H1 (cell line): Measurements from ENCODE around the gene LGALS3. TPM values are rescaled to one million over a fixed set of nuclear protein-coding genes. Genes with fewer than 3 reads are reported as not detected.

ENCODE experiments used
- CTCF ChIA-PET: fragments of 300-600 bp; sonication (Branson Sonifier 250); formaldehyde crosslinking; loops from one replicate; lab custom pipeline; 2021; ENCODE audit not compliant: partially characterized antibody; lab: Charles Lee
- POLR2A ChIA-PET: fragments of 300-600 bp; sonication (Branson Sonifier 250); formaldehyde crosslinking; loops from one replicate; lab custom pipeline; 2021; ENCODE audit warnings: inconsistent platforms; ENCODE audit not compliant: partially characterized antibody; lab: Charles Lee
- DNase-seq, 2 experiments: peaks; one replicate each; pipeline versions ENCODE4 v3.0.0 to v3.0.0-alpha.2; 2010 to 2022; ENCODE audit warnings: low spot score in 2 of 2, low read depth in 1 of 2, mixed read lengths in 1 of 2
- FAIRE-seq: peaks from 2 replicates; lab custom pipeline; 2011; peaks lifted over from hg19 to GRCh38; lab: Jason Lieb, UNC
- H2AFZ ChIP-seq: 2 replicates; pipeline ENCODE4 v1.8.1; 2012; ENCODE audit warnings: low read length, inconsistent platforms
- H2AK5ac ChIP-seq: 2 replicates; pipeline ENCODE4 v1.6.1; 2013; ENCODE audit warnings: low read depth, low read length
- H2BK120ac ChIP-seq: replicated peaks from 2 replicates; pipeline ENCODE3; 2013; ENCODE audit warnings: low read depth, low read length, inconsistent platforms
- H2BK12ac ChIP-seq: 2 replicates; pipeline ENCODE4 v1.6.1; 2013; ENCODE audit warnings: low read depth, low read length
- H2BK15ac ChIP-seq: 2 replicates; pipeline ENCODE4 v1.6.1; 2013; ENCODE audit warnings: low read length
- H2BK20ac ChIP-seq: 2 replicates; pipeline ENCODE4 v1.6.1; 2013; ENCODE audit warnings: low read length
- H2BK5ac ChIP-seq: 2 replicates; pipeline ENCODE4 v1.6.1; 2013; ENCODE audit warnings: low read depth, low read length
- H3K14ac ChIP-seq: 2 replicates; pipeline ENCODE4 v1.6.1; 2013; ENCODE audit warnings: inconsistent platforms; ENCODE audit not compliant: insufficient read length
- H3K18ac ChIP-seq: 2 replicates; pipeline ENCODE4 v1.6.1; 2013; ENCODE audit warnings: low read length; ENCODE audit errors: extremely low read depth
- H3K23ac ChIP-seq: 2 replicates; pipeline ENCODE4 v1.6.1; 2013; ENCODE audit warnings: inconsistent platforms; ENCODE audit not compliant: insufficient read length
- H3K23me2 ChIP-seq: 2 replicates; pipeline ENCODE4 v1.6.1; 2013; ENCODE audit warnings: low read depth, low read length
- H3K27ac ChIP-seq: 2 replicates; pipeline ENCODE4 v1.6.1; 2011; ENCODE audit warnings: low read depth, low read length, inconsistent platforms
- H3K27me3 ChIP-seq, 4 experiments: replicated peaks in 1 of 4; 1 replicate in 1 of 4; 2 replicates in 3 of 4; pipeline versions ENCODE4 v1.6.1 to v1.8.1; 2011 to 2013; ENCODE audit warnings: low read length in 3 of 4, mild to moderate bottlenecking in 3 of 4, inconsistent platforms in 2 of 4, mixed read lengths in 2 of 4, moderate library complexity in 1 of 4; ENCODE audit not compliant: control insufficient read depth in 3 of 4, insufficient read depth in 3 of 4; ENCODE audit errors: extremely low read depth in 1 of 4
- H3K36me3 ChIP-seq, 4 experiments: 2 replicates each; pipeline versions ENCODE4 v1.6.1 to v1.8.1; 2011 to 2013; ENCODE audit warnings: mild to moderate bottlenecking in 4 of 4, low read length in 3 of 4, moderate library complexity in 2 of 4, control low read depth in 1 of 4, inconsistent platforms in 1 of 4; ENCODE audit not compliant: insufficient read depth in 4 of 4, control insufficient read depth in 2 of 4
- H3K4ac ChIP-seq: replicated peaks from 2 replicates; pipeline ENCODE3; 2013; ENCODE audit warnings: low read length, low read depth, mixed read lengths, inconsistent platforms; ENCODE audit not compliant: insufficient read length
- H3K4me1 ChIP-seq, 4 experiments: replicated peaks in 1 of 4; 1 replicate in 1 of 4; 2 replicates in 3 of 4; pipeline versions ENCODE4 v1.6.1 to v1.8.1; 2011 to 2013; ENCODE audit warnings: low read length in 3 of 4, inconsistent platforms in 2 of 4, mixed read lengths in 1 of 4; ENCODE audit not compliant: insufficient read depth in 4 of 4, control insufficient read depth in 3 of 4
- H3K4me2 ChIP-seq, 2 experiments: 2 replicates each; pipeline versions ENCODE4 v1.6.1 to v1.8.1; 2011 to 2013; ENCODE audit warnings: low read depth in 2 of 2, low read length in 2 of 2, control low read depth in 1 of 2, inconsistent platforms in 1 of 2, mild to moderate bottlenecking in 1 of 2; ENCODE audit not compliant: insufficient read depth in 1 of 2
- H3K4me3 ChIP-seq, 4 experiments: fragments of 200-600, 300-600 bp in 1 of 4; sonication (generic), shearing (Covaris generic), sonication (Bioruptor Twin) in 1 of 4; 2 replicates each; pipeline versions ENCODE4 v1.5.1 to v1.8.1; 2011 to 2016; ENCODE audit warnings: low read length in 4 of 4, low read depth in 3 of 4, control low read depth in 2 of 4, inconsistent platforms in 2 of 4, mild to moderate bottlenecking in 2 of 4, mixed read lengths in 1 of 4, moderate library complexity in 1 of 4; ENCODE audit not compliant: insufficient read depth in 2 of 4; ENCODE audit errors: extremely low read depth in 1 of 4
- H3K56ac ChIP-seq: replicated peaks from 2 replicates; pipeline ENCODE3; 2013; ENCODE audit warnings: low read depth, mild to moderate bottlenecking, mixed read lengths, low read length, inconsistent platforms; ENCODE audit not compliant: insufficient read length
- H3K79me1 ChIP-seq: 2 replicates; pipeline ENCODE4 v1.6.1; 2013; ENCODE audit warnings: low read depth, low read length, control low read depth
- H3K79me2 ChIP-seq, 2 experiments: 2 replicates each; pipeline versions ENCODE4 v1.6.1 to v1.8.1; 2012 to 2013; ENCODE audit warnings: low read length in 2 of 2, mild to moderate bottlenecking in 2 of 2, inconsistent platforms in 1 of 2; ENCODE audit not compliant: insufficient read depth in 2 of 2, control insufficient read depth in 1 of 2
- H3K9ac ChIP-seq, 4 experiments: replicated peaks in 1 of 4; 1 replicate in 1 of 4; 2 replicates in 3 of 4; pipeline versions ENCODE4 v1.6.1 to v1.8.1; 2011 to 2013; ENCODE audit warnings: low read depth in 3 of 4, low read length in 3 of 4, control low read depth in 2 of 4, mild to moderate bottlenecking in 2 of 4, moderate library complexity in 2 of 4, inconsistent platforms in 1 of 4; ENCODE audit errors: extremely low read depth in 1 of 4
- H3K9me3 ChIP-seq, 2 experiments: 2 replicates each; pipeline versions ENCODE4 v1.6.1 to v1.8.1; 2012 to 2013; ENCODE audit warnings: mild to moderate bottlenecking in 2 of 2, moderate library complexity in 2 of 2, control low read depth in 1 of 2, inconsistent platforms in 1 of 2, low read depth in 1 of 2, low read length in 1 of 2, mixed read lengths in 1 of 2; ENCODE audit not compliant: insufficient read depth in 2 of 2
- H4K20me1 ChIP-seq, 2 experiments: replicated peaks in 1 of 2; 2 replicates each; pipeline versions ENCODE3 to v1.8.1; 2011 to 2013; ENCODE audit warnings: inconsistent platforms in 2 of 2, low read length in 2 of 2, mild to moderate bottlenecking in 1 of 2; ENCODE audit not compliant: insufficient read depth in 2 of 2, control insufficient read depth in 1 of 2
- H4K5ac ChIP-seq: 2 replicates; pipeline ENCODE4 v1.6.1; 2013; ENCODE audit warnings: low read length, low read depth, mixed read lengths, inconsistent platforms; ENCODE audit not compliant: insufficient read length
- H4K8ac ChIP-seq: 2 replicates; pipeline ENCODE4 v1.8.0; 2013; ENCODE audit warnings: mild to moderate bottlenecking, moderate library complexity, low read length, inconsistent platforms; ENCODE audit not compliant: insufficient read depth; ENCODE audit errors: extremely low read depth
- H4K91ac ChIP-seq: replicated peaks from 2 replicates; pipeline ENCODE3; 2013; ENCODE audit warnings: low read length, mixed read lengths, inconsistent platforms; ENCODE audit not compliant: insufficient read length
- ASH2L ChIP-seq: fragments of 200-600, 300-600 bp; sonication (generic); IDR thresholded peaks from one replicate; pipeline ENCODE4 v1.7.1; 2017; ENCODE audit warnings: low read length
- CHD2 ChIP-seq: IDR thresholded peaks from 2 replicates; pipeline ENCODE4 v1.6.1; 2012; ENCODE audit warnings: low read length, improper control_type of control experiment
- CTCF ChIP-seq, 3 experiments: IDR thresholded peaks; 1 replicate in 2 of 3; 2 replicates in 1 of 3; pipeline versions ENCODE4 v1.5.1 to v1.6.1; 2011; ENCODE audit warnings: low read length in 3 of 3, mild to moderate bottlenecking in 3 of 3, inconsistent platforms in 2 of 3, low read depth in 1 of 3, moderate library complexity in 1 of 3; ENCODE audit not compliant: insufficient read depth in 1 of 3; ENCODE audit errors: control extremely low read depth in 1 of 3
- E2F6 ChIP-seq: IDR thresholded peaks from 2 replicates; pipeline ENCODE4 v1.6.1; 2012; ENCODE audit warnings: inconsistent platforms
- EP300 ChIP-seq, 2 experiments: IDR thresholded peaks; 1 replicate in 1 of 2; 2 replicates in 1 of 2; pipeline ENCODE4 v1.6.1; 2011 to 2012; ENCODE audit warnings: low read depth in 2 of 2, low read length in 2 of 2, mild to moderate bottlenecking in 2 of 2, borderline replicate concordance in 1 of 2, inconsistent platforms in 1 of 2, moderate library complexity in 1 of 2
- RAD21 ChIP-seq, 2 experiments: IDR thresholded peaks in 1 of 2; conservative IDR thresholded peaks in 1 of 2; 2 replicates each; pipeline ENCODE4 v1.6.1; 2011; ENCODE audit warnings: low read depth in 2 of 2, low read length in 2 of 2, improper control_type of control experiment in 1 of 2, inconsistent platforms in 1 of 2, mild to moderate bottlenecking in 1 of 2, moderate library complexity in 1 of 2
- RFX5 ChIP-seq: IDR thresholded peaks from 2 replicates; pipeline ENCODE4 v1.6.1; 2011; ENCODE audit warnings: low read depth, low read length, improper control_type of control experiment, borderline replicate concordance
- SP1 ChIP-seq: IDR thresholded peaks from 2 replicates; pipeline ENCODE4 v1.6.1; 2011; ENCODE audit warnings: low read depth, low read length
- SP4 ChIP-seq: IDR thresholded peaks from 2 replicates; pipeline ENCODE4 v1.6.1; 2012; ENCODE audit warnings: low read length, inconsistent platforms
- SRF ChIP-seq: IDR thresholded peaks from 2 replicates; pipeline ENCODE4 v1.6.1; 2011; ENCODE audit warnings: mild to moderate bottlenecking, low read depth, low read length, moderate library complexity
- WGBS, 2 experiments: shearing (Covaris generic) in 1 of 2; methylation state at CpG; one replicate each; pipeline versions ENCODE4 v1.1.6 to v1.1.7; 2013 to 2015; ENCODE audit warnings: low lambda C conversion rate in 2 of 2, mixed read lengths in 2 of 2, inconsistent platforms in 1 of 2, low coverage in 1 of 2, missing lambda C conversion rate in 1 of 2; ENCODE audit not compliant: insufficient replicate concordance in 2 of 2, insufficient coverage in 1 of 2, insufficient read length in 1 of 2; ENCODE audit errors: extremely low coverage in 1 of 2, missing lambda C conversion rate in 1 of 2; 5-methylcytosine and 5-hydroxymethylcytosine counted together
- polyA plus RNA-seq, 7 experiments: library from polyadenylated mRNA; depleted of rRNA in 3 of 7; stranded (reverse) in 5 of 7; unstranded in 2 of 7; fragments of >200 nt in 5 of 7; fragments of 200-250 nt in 2 of 7; gene quantifications; 1 replicate in 5 of 7; 2 replicates in 1 of 7; 4 replicates in 1 of 7; pipeline versions ENCODE4 v1.2.1 to v1.2.3, GENCODE V29; 2011 to 2013; ENCODE audit warnings: missing spikeins in 2 of 7, mixed read lengths in 2 of 7
- total RNA-seq: library from RNA; stranded (reverse); fragmentation: NEBNext Ultra II Directional; extraction: Animal tissue kit (Norgen Biotek cat#: 25700); gene quantifications from 2 replicates; pipeline ENCODE4 v1.2.1, GENCODE V29; 2021

The LGALS3 gene
- total and polyA plus RNA-seq, 2 of the 8 experiments (the other 6 are each of a cell fraction or from before 2014, with no cell fraction given) = 9.7 to 14.5 TPM

- Histone ChIP-seq H3K27me3 (no peaks in the 10 kb centered on the region), H3K4me1 (peaks cover 0 to 6% (median 4%) of the 10 kb centered on the region in 4 experiments; a peak in 3 of 7 replicates), H2BK15ac (no peak overlapping the region), H2AFZ (peak overlapping the region; percentile 63; the same call in 1 of the 2 replicates), H3K79me2 (peaks cover 13 to 48% of the 10 kb centered on the region in 2 experiments), H3K27ac (peak overlapping the region; percentile 40; the same call in 1 of the 2 replicates), H3K9ac (peak overlapping the region; percentile 53 to 82 (median 76)), H2BK12ac (no peak overlapping the region), H4K8ac (no peak overlapping the region), H3K79me1 (0 out of 2 replicates have a peak, but pooled peaks cover 2% of the 10 kb centered on the region), H3K4ac (peak overlapping the region; percentile 21), H2BK5ac (peak overlapping the region; percentile 86), H3K56ac (peak overlapping the region; percentile 34), H4K91ac (no peak overlapping the region), H2BK20ac (no peak overlapping the region), H3K23me2 (peaks cover 6% of the 10 kb centered on the region; the same call in 1 of the 2 replicates), H2BK120ac (no peak overlapping the region), H3K9me3 (no peaks in the 10 kb centered on the region), H2AK5ac (no peak overlapping the region), H3K18ac (no peak overlapping the region; the same call in 1 of the 2 replicates), H3K4me3 (peak overlapping the region; percentile 85 to 99 (median 88)), H3K23ac (no peak overlapping the region), H4K20me1 (peaks cover 0 to 2% of the 10 kb centered on the region in 2 experiments), H3K4me2 (peak overlapping the region; percentile 66 to 71), H3K14ac (no peak overlapping the region), H4K5ac (no peak overlapping the region), H3K36me3 (peaks cover 0 to 15% (median 3%) of the 10 kb centered on the region in 4 experiments; a peak in 3 of 8 replicates)
- CTCF ChIA-PET = interaction anchor here (1.1 to 1.8 kb wide), 3 partner anchors 21 to 164 kb away, joined by 3 to 6 read pairs (median 3); no protein-coding TSS in a partner anchor
- no peak for DNase-seq
- FAIRE-seq = no peak
- 4% methylated on average over 8 of the region's 8 CpGs; no CpG with 5 or more reads in 1 of the 2 experiments for WGBS, 2 experiments
- POLR2A ChIA-PET = interaction anchor here (0.7 to 2.4 kb wide), 11 partner anchors 8 to 164 kb away, joined by 3 to 10 read pairs (median 5); partner anchors contain the start of genes MAPK1IP1L, SOCS4 and WDHD1
- TF ChIP-seq CTCF (IDR thresholded peaks at IDR 0.05; ENCODE audit: control extremely low read depth in 1 of 3, insufficient read depth in 1 of 3, low read depth in 1 of 3, low read length in 3 of 3) (no peak), EP300 (IDR thresholded peaks at IDR 0.05; ENCODE audit: borderline replicate concordance in 1 of 2, low read depth in 2 of 2, low read length in 2 of 2) (no peak), RAD21 (IDR thresholded peaks at IDR 0.05 in 1 of 2, conservative IDR thresholded peaks at IDR 0.05 in 1 of 2; ENCODE audit: low read depth in 2 of 2, low read length in 2 of 2) (no peak), ASH2L (no peak), SP1 (no peak), CHD2 (no peak), SRF (no peak), E2F6 (no peak), RFX5 (no peak), SP4 (no peak)
Observed at GRCh38 chr14:55190906-55191202, 61.8 kb downstream of the LGALS3 start.
